HCT116 (cell line): ENCODE data around the gene SLC22A4. TPM values are rescaled to one million over a fixed set of nuclear protein-coding genes. Genes with fewer than 3 reads are reported as not detected.

Source experiments
- ATAC-seq: fragments of 200-7000 bp; cut with Tn5 transposase; 2 replicates; pipeline ENCODE4 v1.9.1; 2020; ENCODE audit warnings: mild to moderate bottlenecking, moderate library complexity
- BruUV-seq: library from RNA; stranded (reverse); fragments of 400-500 nt; replicated peaks from 2 replicates; lab custom pipeline; 2021; lab: Mats Ljungman, UMichigan
- CTCF ChIA-PET: fragments of 300-600 bp; sonication (Branson Sonifier 250); formaldehyde crosslinking; loops from one replicate; lab custom pipeline; 2021; ENCODE audit warnings: antibody characterized with exemption; lab: Charles Lee
- POLR2A ChIA-PET: fragments of 300-600, 350-600 bp; sonication (Branson Sonifier 250); formaldehyde crosslinking; loops from one replicate; lab custom pipeline; 2021; ENCODE audit warnings: antibody characterized with exemption; lab: Charles Lee
- RAD21 ChIA-PET, 2 experiments: fragments of 300-600 bp; sonication (Branson Sonifier 250); formaldehyde crosslinking; loops; one replicate each; lab custom pipeline; 2023; ENCODE audit warnings: low total read pairs in 2 of 2; ENCODE audit not compliant: uncharacterized antibody in 2 of 2, unreplicated experiment in 2 of 2, low non-redundant PET in 1 of 2; lab: Charles Lee
- DNase-seq: peaks from one replicate; pipeline ENCODE4 v3.0.0-alpha.2; 2010; ENCODE audit warnings: low read depth, low spot score
- H2AFZ ChIP-seq: fragments of 200-600 bp; shearing (Covaris generic), sonication (generic); 2 replicates; pipeline ENCODE4 v1.6.1; 2017; ENCODE audit warnings: low read depth, mixed run types, mixed read lengths, antibody characterized with exemption, low read length; ENCODE audit not compliant: poor library complexity, severe bottlenecking
- H3K27ac ChIP-seq: 2 replicates; pipeline ENCODE4 v1.5.1; 2012; ENCODE audit warnings: low read depth, low read length
- H3K27me3 ChIP-seq: fragments of 200-600 bp; sonication (generic); 2 replicates; pipeline ENCODE4 v1.6.1; 2016; ENCODE audit warnings: mixed run types, low read length, mixed read lengths; ENCODE audit not compliant: insufficient read depth
- H3K36me3 ChIP-seq, 2 experiments: fragments of 200-500 bp in 1 of 2; fragments of 200-600 bp in 1 of 2; sonication (Bioruptor generic) in 1 of 2; sonication (generic) in 1 of 2; 2 replicates each; pipeline versions ENCODE4 v1.5.1 to v1.6.1; 2014 to 2016; ENCODE audit warnings: low read length in 2 of 2, inconsistent platforms in 1 of 2, mixed read lengths in 1 of 2, mixed run types in 1 of 2; ENCODE audit not compliant: insufficient read depth in 2 of 2, control insufficient read depth in 1 of 2
- H3K4me1 ChIP-seq, 2 experiments: fragments of 200-600 bp in 1 of 2; sonication (generic) in 1 of 2; 2 replicates each; pipeline versions ENCODE4 v1.5.1 to v1.6.1; 2012 to 2017; ENCODE audit warnings: low read length in 2 of 2, inconsistent platforms in 1 of 2, mild to moderate bottlenecking in 1 of 2, mixed read lengths in 1 of 2, mixed run types in 1 of 2, moderate library complexity in 1 of 2; ENCODE audit not compliant: insufficient read depth in 2 of 2, control insufficient read depth in 1 of 2
- H3K4me2 ChIP-seq: fragments of 200-600 bp; sonication (generic); 2 replicates; pipeline ENCODE4 v1.6.1; 2017; ENCODE audit warnings: mixed run types, low read length, mixed read lengths
- H3K4me3 ChIP-seq, 2 experiments: fragments of 200-600 bp in 1 of 2; sonication (generic) in 1 of 2; replicated peaks in 1 of 2; 2 replicates each; pipeline ENCODE4 v1.5.1; 2011 to 2016; ENCODE audit warnings: low read length in 2 of 2, control low read depth in 1 of 2, low read depth in 1 of 2, mild to moderate bottlenecking in 1 of 2, mixed read lengths in 1 of 2, mixed run types in 1 of 2
- H3K79me2 ChIP-seq: fragments of 200-600 bp; sonication (generic); 2 replicates; pipeline ENCODE4 v1.6.1; 2017; ENCODE audit warnings: mild to moderate bottlenecking, mixed run types, low read length, moderate library complexity, mixed read lengths; ENCODE audit not compliant: insufficient read depth
- H3K9ac ChIP-seq: fragments of 200-600 bp; sonication (generic); 2 replicates; pipeline ENCODE4 v1.6.1; 2016; ENCODE audit warnings: low read length, mixed read lengths
- H3K9me2 ChIP-seq: fragments of 200-600 bp; sonication (generic), shearing (Covaris generic); 2 replicates; pipeline ENCODE4 v1.6.1; 2017; ENCODE audit warnings: mixed run types, mild to moderate bottlenecking, moderate library complexity; ENCODE audit not compliant: insufficient read depth
- H3K9me3 ChIP-seq, 2 experiments: fragments of 200-500 bp in 1 of 2; fragments of 200-600 bp in 1 of 2; sonication (Bioruptor generic) in 1 of 2; sonication (generic) in 1 of 2; 2 replicates each; pipeline ENCODE4 v1.6.1; 2014 to 2017; ENCODE audit warnings: low read length in 2 of 2, mixed read lengths in 2 of 2, inconsistent platforms in 1 of 2, low read depth in 1 of 2, mild to moderate bottlenecking in 1 of 2, mixed run types in 1 of 2, moderate library complexity in 1 of 2; ENCODE audit not compliant: control insufficient read depth in 1 of 2, insufficient read depth in 1 of 2
- H4K20me1 ChIP-seq: fragments of 200-600 bp; sonication (generic), shearing (Covaris generic); 2 replicates; pipeline ENCODE4 v1.6.1; 2017; ENCODE audit warnings: mixed run types, mild to moderate bottlenecking, moderate library complexity; ENCODE audit not compliant: insufficient read depth
- CTCF ChIP-seq, 3 experiments: fragments of 200-600 bp in 1 of 3; sonication (generic) in 1 of 3; IDR thresholded peaks in 2 of 3; conservative IDR thresholded peaks in 1 of 3; 2 replicates each; pipeline ENCODE4 v1.5.1; 2012 to 2017; ENCODE audit warnings: low read depth in 2 of 3, low read length in 2 of 3, antibody characterized with exemption in 1 of 3, borderline replicate concordance in 1 of 3, control low read depth in 1 of 3, mild to moderate bottlenecking in 1 of 3, mixed read lengths in 1 of 3, mixed run types in 1 of 3, moderate library complexity in 1 of 3; ENCODE audit not compliant: insufficient read depth in 1 of 3
- EGR1 ChIP-seq: IDR thresholded peaks from 2 replicates; pipeline ENCODE4 v1.6.1; 2012; ENCODE audit warnings: low read depth
- MAX ChIP-seq: IDR thresholded peaks from 2 replicates; pipeline ENCODE4 v1.6.1; 2012
- SP1 ChIP-seq: IDR thresholded peaks from 2 replicates; pipeline ENCODE4 v1.6.1; 2012; ENCODE audit warnings: low read depth
- SRF ChIP-seq: IDR thresholded peaks from 2 replicates; pipeline ENCODE4 v1.6.1; 2012; ENCODE audit warnings: low read depth
- TCF7L2 ChIP-seq: IDR thresholded peaks from 2 replicates; pipeline ENCODE4 v1.7.0; 2011; ENCODE audit warnings: borderline replicate concordance, inconsistent platforms; ENCODE audit not compliant: insufficient read depth, insufficient read length; ENCODE audit errors: extremely low read depth
- ZFX ChIP-seq: fragments of 450-650 bp; IDR thresholded peaks from 2 replicates; pipeline ENCODE4 v1.6.1; 2017
- intact Hi-C: fragments of 100-400 bp; cut with micrococcal nuclease; formaldehyde crosslinking; loops from 2 replicates; pipeline ENCODE4 v1.10.0; 2022
- total RNA-seq: library from RNA; stranded (reverse); gene quantifications from one replicate; pipeline ENCODE4 v1.2.1, GENCODE V29; 2021; ENCODE audit not compliant: unreplicated experiment

The SLC22A4 gene
- total RNA-seq, 1 experiment from 2014 or later, result 0.59 TPM

- TF ChIP-seq TCF7L2, result no peak
- no peak for TF ChIP-seq CTCF (IDR thresholded peaks at IDR 0.05 in 2 of 3, conservative IDR thresholded peaks at IDR 0.05 in 1 of 3; ENCODE audit: borderline replicate concordance in 1 of 3, insufficient read depth in 1 of 3, low read depth in 2 of 3, low read length in 2 of 3)
- no peak for TF ChIP-seq ZFX
- TF ChIP-seq MAX, result no peak
- TF ChIP-seq, all 23 proteins: peak for 0
Observed at GRCh38 chr5:132319975-132320374, 25.8 kb downstream of the SLC22A4 start (continued).

- TF ChIP-seq SP1, result no peak
- no peak for TF ChIP-seq SRF
- no peak for TF ChIP-seq EGR1
- Histone ChIP-seq H3K79me2 (no peaks in the 10 kb centered on the region), H3K27me3 (no peaks in the 10 kb centered on the region), H3K9me3 (no peaks in the 10 kb centered on the region), H3K4me1 (peaks cover 0 to 10% of the 10 kb centered on the region in 2 experiments; a peak in 2 of 4 replicates), H3K4me2 (no peak overlapping the region), H3K9ac (no peak overlapping the region), H3K27ac (no peak overlapping the region), H3K4me3 (no peak overlapping the region), H3K36me3 (no peaks in the 10 kb centered on the region), H2AFZ (no peak overlapping the region), H3K9me2 (no peaks in the 10 kb centered on the region), H4K20me1 (no peaks in the 10 kb centered on the region)
- DNase-seq (no peak), ATAC-seq (no peak)
- intact Hi-C loops, result no loop called here
- ChIA-PET POLR2A (no interaction called here), RAD21 (no interaction called here), CTCF (no interaction called here)
- BruUV-seq, result no TSS peak
Observed at GRCh38 chr5:132321109-132321721, 27.0 kb downstream of the SLC22A4 start.
